GM12878 (cell line): ENCODE results near the gene DUS1L. TPM values are rescaled to one million over a fixed set of nuclear protein-coding genes. Genes with fewer than 3 reads are reported as not detected.

ENCODE experiments used
- ATAC-seq: fragments of 200-7000 bp; cut with Tn5 transposase; 3 replicates; pipeline ENCODE4 v1.9.1; 2020; ENCODE audit warnings: mild to moderate bottlenecking, moderate library complexity
- BruUV-seq: library from RNA; stranded (reverse); fragments of 400-500 nt; replicated peaks from 2 replicates; lab custom pipeline; 2021; lab: Mats Ljungman, UMichigan
- CTCF ChIA-PET: fragments of 300-600 bp; sonication (Branson Sonifier 250); formaldehyde crosslinking; extraction: SDS; loops from one replicate; lab custom pipeline; 2021; ENCODE audit warnings: inconsistent platforms; lab: Yijun Ruan, JAX
- POLR2A ChIA-PET: fragments of 350-600 bp; formaldehyde crosslinking; extraction: SDS; loops from one replicate; lab custom pipeline; 2021; ENCODE audit warnings: inconsistent platforms; lab: Charles Lee
- RAD21 ChIA-PET: fragments of 300-600 bp; sonication (Branson Sonifier 250); formaldehyde crosslinking; loops from one replicate; lab custom pipeline; 2023; ENCODE audit warnings: antibody characterized with exemption; ENCODE audit not compliant: unreplicated experiment; lab: Charles Lee
- SMC1A ChIA-PET: fragments of 300-600 bp; sonication (Branson Sonifier 250); formaldehyde crosslinking; loops from one replicate; lab custom pipeline; 2023; ENCODE audit not compliant: unreplicated experiment, uncharacterized antibody; lab: Charles Lee
- DNase-seq: peaks from one replicate; pipeline ENCODE4 v3.0.0-alpha.2; 2011; ENCODE audit warnings: low read depth, low spot score
- FAIRE-seq: peaks from 3 replicates; lab custom pipeline; 2011; peaks lifted over from hg19 to GRCh38; lab: Jason Lieb, UNC
- H2AFZ ChIP-seq: 2 replicates; pipeline ENCODE4 v1.6.0; 2011; ENCODE audit warnings: low read depth, low read length, control low read depth; ENCODE audit not compliant: control insufficient read depth
- H3K27ac ChIP-seq: 2 replicates; pipeline ENCODE4 v1.5.1; 2011; ENCODE audit warnings: control low read depth; ENCODE audit not compliant: control insufficient read depth, insufficient read depth
- H3K27me3 ChIP-seq, 2 experiments: replicated peaks in 1 of 2; 2 replicates each; pipeline versions ENCODE4 v1.6.0 to v1.6.1; 2011; ENCODE audit warnings: low read length in 1 of 2; ENCODE audit not compliant: control insufficient read depth in 2 of 2, insufficient read depth in 2 of 2
- H3K36me3 ChIP-seq, 2 experiments: 2 replicates each; pipeline ENCODE4 v1.5.1; 2011; ENCODE audit warnings: low read length in 1 of 2; ENCODE audit not compliant: control insufficient read depth in 2 of 2, insufficient read depth in 2 of 2
- H3K4me1 ChIP-seq: 2 replicates; pipeline ENCODE4 v1.6.1; 2011; ENCODE audit warnings: mild to moderate bottlenecking, low read length, moderate library complexity, mixed read lengths; ENCODE audit not compliant: control insufficient read depth, insufficient read depth
- H3K4me2 ChIP-seq: 2 replicates; pipeline ENCODE4 v1.6.0; 2011; ENCODE audit warnings: control low read depth; ENCODE audit not compliant: control insufficient read depth, insufficient read depth
- H3K4me3 ChIP-seq: fragments of 200-600 bp; sonication (generic); 2 replicates; pipeline ENCODE4 v1.5.1; 2016
- H3K79me2 ChIP-seq: 2 replicates; pipeline ENCODE4 v1.6.0; 2011; ENCODE audit warnings: low read length; ENCODE audit not compliant: control insufficient read depth, insufficient read depth
- H3K9ac ChIP-seq: 2 replicates; pipeline ENCODE4 v1.8.0; 2011; ENCODE audit warnings: low read length, control low read depth, mixed read lengths; ENCODE audit not compliant: control insufficient read depth, insufficient read depth
- H3K9me3 ChIP-seq: replicated peaks from 3 replicates; pipeline ENCODE4 v1.5.1; 2011; ENCODE audit warnings: mild to moderate bottlenecking, low read length; ENCODE audit not compliant: control insufficient read depth, insufficient read depth
- H4K20me1 ChIP-seq: 2 replicates; pipeline ENCODE4 v1.6.0; 2011; ENCODE audit not compliant: control insufficient read depth, insufficient read depth
- BMI1 ChIP-seq: fragments of 450-650 bp; IDR thresholded peaks from 2 replicates; pipeline ENCODE4 v1.6.1; 2016; ENCODE audit warnings: mild to moderate bottlenecking, moderate library complexity, borderline replicate concordance
- E2F4 ChIP-seq: IDR thresholded peaks from 2 replicates; pipeline ENCODE4 v1.6.1; 2012; ENCODE audit warnings: low read depth, low read length, improper control_type of control experiment
- EED ChIP-seq: sonication (generic); IDR thresholded peaks from 2 replicates; pipeline ENCODE4 v1.6.1; 2016; ENCODE audit warnings: antibody characterized with exemption, low read depth
- MEF2A ChIP-seq: IDR thresholded peaks from 2 replicates; pipeline ENCODE4 v1.6.1; 2011; ENCODE audit warnings: low read depth, mild to moderate bottlenecking, low read length, moderate library complexity; ENCODE audit not compliant: insufficient read depth
- WGBS: methylation state at CpG from one replicate; pipeline ENCODE4 v1.1.6; 2016; ENCODE audit warnings: low lambda C conversion rate; ENCODE audit not compliant: insufficient replicate concordance, insufficient coverage; ENCODE audit errors: missing lambda C conversion rate; 5-methylcytosine and 5-hydroxymethylcytosine counted together
- in situ Hi-C: fragments of 300-500 bp; cut with MboI; formaldehyde crosslinking; loops from 9 replicates; pipeline ENCODE4 v1.14.3; 2018; ENCODE audit warnings: mixed read lengths
- intact Hi-C: fragments of 100-400 bp; cut with micrococcal nuclease; formaldehyde crosslinking; loops from one replicate; pipeline ENCODE4 v1.14.2; 2022; ENCODE audit not compliant: unreplicated experiment
- polyA plus RNA-seq, 11 experiments: library from polyadenylated mRNA; depleted of rRNA in 4 of 11; unstranded in 6 of 11; stranded (reverse) in 5 of 11; fragments of >200 nt; fragmentation: Nextera tagmentation in 4 of 11; fragmentation: Illumina TruSeq in 1 of 11; extraction: Ambion mirVana in 4 of 11; extraction: Trizol in 1 of 11; gene quantifications; 1 replicate in 1 of 11; 2 replicates in 10 of 11; pipeline versions ENCODE4 v1.2.1 to v1.2.3, GENCODE V29; 2011 to 2016; ENCODE audit warnings: inconsistent platforms in 2 of 11, missing spikeins in 2 of 11, low read depth in 1 of 11
- total RNA-seq, 4 experiments: library from RNA; depleted of rRNA in 3 of 4; stranded (reverse); fragments of >200 nt in 3 of 4; fragmentation: Illumina TruSeq in 1 of 4; extraction: Trizol in 1 of 4; gene quantifications; 2 replicates each; pipeline versions ENCODE4 v1.2.1 to v1.2.3, GENCODE V29; 2013 to 2021

The DUS1L gene
- total and polyA plus RNA-seq, 10 of the 15 experiments (the other 5 are each of a cell fraction or from before 2014, with no cell fraction given): 6.1 to 157 (median 44.5) TPM

GRCh38 chr17:82085031-82085861, 19.6 kb upstream of the DUS1L start:
- TF ChIP-seq MEF2A (no peak), E2F4 (no peak), EED (no peak), BMI1 (no peak)
- TF ChIP-seq, all 136 proteins: peak for 0
- FAIRE-seq (no peak), DNase-seq (no peak), ATAC-seq (no peak)
- ChIA-PET POLR2A (no interaction called here), RAD21 (no interaction called here), CTCF (no interaction called here), SMC1A (no interaction called here)
- Histone ChIP-seq H3K4me3 (no peak overlapping the region), H3K27ac (no peak overlapping the region), H3K4me2 (no peak overlapping the region), H3K4me1 (no peaks in the 10 kb centered on the region), H3K79me2 (no peaks in the 10 kb centered on the region), H3K9me3 (no peaks in the 10 kb centered on the region), H4K20me1 (no peaks in the 10 kb centered on the region), H3K36me3 (peaks cover 17 to 88% of the 10 kb centered on the region in 2 experiments), H2AFZ (no peak overlapping the region), H3K27me3 (no peaks in the 10 kb centered on the region), H3K9ac (no peak overlapping the region)
- BruUV-seq: no TSS peak
- in situ Hi-C loops (no loop called here), intact Hi-C loops (no loop called here)
- 95% methylated on average over 42 of the region's 49 CpGs for WGBS
